Stomach smooth muscle (tissue), 2 donors: Measurements from ENCODE around the gene PREX1.
"Not testable (repeated sequence)": the region's sequence is repeated elsewhere in the genome, so short reads cannot be mapped to it uniquely, and the experiment has no call there.

Experiments
- H3K27ac ChIP-seq: one replicate; pipeline ENCODE4 v1.7.0; 2013; ENCODE audit warnings: mild to moderate bottlenecking, low read length, inconsistent platforms
- H3K27me3 ChIP-seq, 2 donors: one replicate each; pipeline ENCODE4 v1.7.0; 2013; ENCODE audit warnings: low read length in 2 of 2; ENCODE audit not compliant: insufficient read depth in 2 of 2, control insufficient read depth in 1 of 2
- H3K36me3 ChIP-seq, 2 donors: one replicate each; pipeline ENCODE4 v1.7.0; 2013; ENCODE audit warnings: low read length in 2 of 2; ENCODE audit not compliant: control insufficient read depth in 2 of 2, insufficient read depth in 2 of 2
- H3K4me1 ChIP-seq: one replicate; pipeline ENCODE4 v1.7.0; 2013; ENCODE audit warnings: low read length; ENCODE audit not compliant: control insufficient read depth, insufficient read depth
- H3K4me3 ChIP-seq, 2 donors: one replicate each; pipeline ENCODE4 v1.7.0; 2013; ENCODE audit warnings: low read length in 2 of 2
- H3K9ac ChIP-seq, 2 donors: one replicate each; pipeline ENCODE4 v1.7.0; 2013; ENCODE audit warnings: low read length in 2 of 2, mild to moderate bottlenecking in 1 of 2
- H3K9me3 ChIP-seq, 2 donors: one replicate each; pipeline ENCODE4 v1.7.0; 2013; ENCODE audit warnings: low read length in 2 of 2; ENCODE audit not compliant: control insufficient read depth in 2 of 2
- donor health status: healthy.
- donor health status: Pancreatic carcinoma.

The PREX1 gene

GRCh38 chr20:48599748-48600469 lies 227.9 kb downstream of the PREX1 start:
- Histone ChIP-seq H3K4me1 (no peaks in the 10 kb centered on the region), H3K4me3 (no peak overlapping the region), H3K36me3 (no peaks in the 10 kb centered on the region), H3K27ac (no peak overlapping the region), H3K9ac (no peak overlapping the region), H3K9me3 (peaks cover 7% of the 10 kb centered on the region in 2 donors), H3K27me3 (no peaks in the 10 kb centered on the region)

- Histone ChIP-seq H3K27ac (no peak overlapping the region), H3K9ac (no peak overlapping the region), H3K27me3 (no peaks in the 10 kb centered on the region), H3K4me1 (no peaks in the 10 kb centered on the region), H3K36me3 (no peaks in the 10 kb centered on the region), H3K9me3 (peaks cover 7% of the 10 kb centered on the region in 2 donors), H3K4me3 (no peak overlapping the region)
These were observed 228.6 kb downstream of the PREX1 start for GRCh38 chr20:48599106-48599747.

GRCh38 chr20:48598303-48598941 lies 229.4 kb downstream of the PREX1 start:
- not testable (repeated sequence) for H3K9ac ChIP-seq, H3K4me1 ChIP-seq, H3K36me3 ChIP-seq

GRCh38 chr20:48597521-48598302 lies 230.1 kb downstream of the PREX1 start:
- H3K27me3 ChIP-seq: no peaks in the 10 kb centered on the region
- H3K9me3 ChIP-seq: peaks cover 7% of the 10 kb centered on the region in 2 donors
- no peak overlapping the region for H3K4me3 ChIP-seq
- no peak overlapping the region for H3K27ac ChIP-seq
- H3K9ac ChIP-seq: no peak overlapping the region
- H3K36me3 ChIP-seq: no peaks in the 10 kb centered on the region
- H3K4me1 ChIP-seq: no peaks in the 10 kb centered on the region

More at GRCh38 chr20:48598303-48598941, 229.4 kb downstream of the PREX1 start:
- not testable (repeated sequence) for H3K4me3 ChIP-seq, H3K27ac ChIP-seq, H3K9me3 ChIP-seq, H3K27me3 ChIP-seq

GRCh38 chr20:48596334-48596898 lies 231.4 kb downstream of the PREX1 start:
- Histone ChIP-seq H3K9me3 (peaks cover 2 to 7% of the 10 kb centered on the region in 2 donors), H3K4me3 (no peak overlapping the region), H3K27ac (no peak overlapping the region), H3K27me3 (no peaks in the 10 kb centered on the region), H3K36me3 (no peaks in the 10 kb centered on the region), H3K9ac (no peak overlapping the region), H3K4me1 (no peaks in the 10 kb centered on the region)

- H3K36me3 ChIP-seq: no peaks in the 10 kb centered on the region
- H3K27ac ChIP-seq: no peak overlapping the region
- peaks cover 2 to 7% of the 10 kb centered on the region in 2 donors for H3K9me3 ChIP-seq
- no peak overlapping the region for H3K9ac ChIP-seq
- no peaks in the 10 kb centered on the region for H3K27me3 ChIP-seq
- H3K4me1 ChIP-seq: no peaks in the 10 kb centered on the region
- no peak overlapping the region for H3K4me3 ChIP-seq
These were observed 232.1 kb downstream of the PREX1 start for GRCh38 chr20:48595495-48596333.

- no peaks in the 10 kb centered on the region for H3K27me3 ChIP-seq
- no peaks in the 10 kb centered on the region for H3K4me1 ChIP-seq
- H3K9ac ChIP-seq: no peak overlapping the region
- no peak overlapping the region for H3K4me3 ChIP-seq
- no peak overlapping the region for H3K27ac ChIP-seq
- H3K9me3 ChIP-seq: peaks cover 2 to 7% of the 10 kb centered on the region in 2 donors
- no peaks in the 10 kb centered on the region for H3K36me3 ChIP-seq
These were observed 233.3 kb downstream of the PREX1 start for GRCh38 chr20:48594533-48594932.

- H3K36me3 ChIP-seq: no peaks in the 10 kb centered on the region
- H3K4me3 ChIP-seq: no peak overlapping the region
- peaks cover 2 to 7% of the 10 kb centered on the region in 2 donors for H3K9me3 ChIP-seq
- no peak overlapping the region for H3K27ac ChIP-seq
- no peaks in the 10 kb centered on the region for H3K4me1 ChIP-seq
- H3K9ac ChIP-seq: no peak overlapping the region
- no peaks in the 10 kb centered on the region for H3K27me3 ChIP-seq
These were observed 235.5 kb downstream of the PREX1 start for GRCh38 chr20:48592107-48592940.

- no peaks in the 10 kb centered on the region for H3K4me1 ChIP-seq
- no peaks in the 10 kb centered on the region for H3K9me3 ChIP-seq
- no peak overlapping the region for H3K4me3 ChIP-seq
- H3K36me3 ChIP-seq: no peaks in the 10 kb centered on the region
- H3K9ac ChIP-seq: no peak overlapping the region
- H3K27ac ChIP-seq: no peak overlapping the region
- H3K27me3 ChIP-seq: peaks cover 0 to 4% of the 10 kb centered on the region in 2 donors
These were observed 241.1 kb downstream of the PREX1 start for GRCh38 chr20:48586730-48587129.
